Esophagus squamous epithelium (tissue), 5 donors: ENCODE data around the gene FOSB. TPM values are rescaled to one million over a fixed set of nuclear protein-coding genes. Genes with fewer than 3 reads are reported as not detected.

ENCODE experiments used
- DNase-seq: peaks from one replicate; lab custom pipeline; 2025; lab: John Stamatoyannopoulos, UW
- H3K27ac ChIP-seq, 4 donors: fragments of 200-600 bp; sonication (generic); one replicate each; pipeline ENCODE4 v1.5.1; 2016 to 2019; ENCODE audit warnings: mild to moderate bottlenecking in 1 of 4
- H3K27me3 ChIP-seq, 4 donors: fragments of 200-600 bp; sonication (generic); 1 replicate in 3 of 4; 2 replicates in 1 of 4; pipeline versions ENCODE4 v1.5.1 to v1.6.0; 2017 to 2021; ENCODE audit warnings: antibody characterized with exemption in 1 of 4
- H3K36me3 ChIP-seq, 3 donors: fragments of 200-600 bp; sonication (generic); one replicate each; pipeline ENCODE4 v1.5.1; 2016 to 2019
- H3K4me1 ChIP-seq, 3 donors: fragments of 200-600 bp; sonication (generic); one replicate each; pipeline ENCODE4 v1.5.1; 2017 to 2019
- H3K4me3 ChIP-seq, 4 donors: fragments of 200-600 bp; sonication (generic); 1 replicate in 3 of 4; 2 replicates in 1 of 4; pipeline ENCODE4 v1.5.1; 2016 to 2019; ENCODE audit warnings: mild to moderate bottlenecking in 2 of 4, moderate library complexity in 1 of 4
- H3K9me3 ChIP-seq, 3 donors: fragments of 200-600 bp; sonication (generic); one replicate each; pipeline ENCODE4 v1.5.1; 2016 to 2019
- CTCF ChIP-seq, 6 experiments: fragments of 450-650 bp in 4 of 6; fragments of 200-600 bp in 2 of 6; sonication (generic) in 2 of 6; IDR thresholded peaks; one replicate each; pipeline ENCODE4 v1.5.1; 2016 to 2019; ENCODE audit warnings: antibody characterized with exemption in 6 of 6, mild to moderate bottlenecking in 4 of 6, moderate library complexity in 4 of 6
- POLR2A ChIP-seq, 4 donors: fragments of 450-650 bp; IDR thresholded peaks; one replicate each; pipeline ENCODE4 v1.6.1; 2017; ENCODE audit warnings: antibody characterized with exemption in 4 of 4, mild to moderate bottlenecking in 4 of 4, moderate library complexity in 3 of 4
- WGBS, 2 donors: methylation state at CpG; one replicate each; pipeline ENCODE4 v1.1.5; 2018; 5-methylcytosine and 5-hydroxymethylcytosine counted together
- intact Hi-C: fragments of 100-400 bp; cut with DNase I; formaldehyde crosslinking; loops from one replicate; pipeline ENCODE4 v1.15.0; 2022
- total RNA-seq, 4 donors: library from RNA; depleted of rRNA; stranded (reverse); fragments of >200 nt; gene quantifications; one replicate each; pipeline ENCODE4 v1.1.0, GENCODE V29; 2016
- donor health status: DM: yes; HTN: yes; CAD: no.

Gene FOSB
- total RNA-seq, 4 donors from 2014 or later = 1.7 to 4.6 (median 2.5) TPM

GRCh38 chr19:45469945-45470761 lies 2.4 kb downstream of the FOSB start:
- DNase-seq = no peak
- Histone ChIP-seq H3K9me3 (no peaks in the 10 kb centered on the region), H3K36me3 (no peaks in the 10 kb centered on the region), H3K4me3 (peak overlapping the region; percentile 61 to 84 (median 78)), H3K27me3 (peaks cover 0 to 7% (median 0%) of the 10 kb centered on the region in 4 donors), H3K27ac (peak overlapping the region; percentile 98 to 99 (median 98)), H3K4me1 (peaks cover 23 to 41% (median 23%) of the 10 kb centered on the region in 3 donors)
- intact Hi-C loops = no loop called here
- no peak for TF ChIP-seq CTCF (IDR thresholded peaks at IDR 0.05)
- no peak for TF ChIP-seq POLR2A (IDR thresholded peaks at IDR 0.05)
- WGBS, 2 donors = 8 to 22% methylated on average over 11 to 31 of the region's 33 CpGs

- DNase-seq = no peak
- Histone ChIP-seq H3K4me3 (peak overlapping the region in 1 of 4 donors; percentile 84), H3K27ac (peak overlapping the region; percentile 98 to 99 (median 98)), H3K4me1 (peaks cover 23 to 41% (median 23%) of the 10 kb centered on the region in 3 donors), H3K9me3 (no peaks in the 10 kb centered on the region), H3K27me3 (peaks cover 0 to 6% (median 0%) of the 10 kb centered on the region in 4 donors), H3K36me3 (no peaks in the 10 kb centered on the region)
- TF ChIP-seq POLR2A (IDR thresholded peaks at IDR 0.05) = no peak
- no peak for TF ChIP-seq CTCF (IDR thresholded peaks at IDR 0.05)
- 88% methylated on average over 10 of the region's 15 CpGs; no CpG with 5 or more reads in 1 of the 2 donors for WGBS, 2 donors
- intact Hi-C loops = no loop called here
Measured at GRCh38 chr19:45470762-45471081, 2.9 kb downstream of the FOSB start.

- no peak for DNase-seq
- Histone ChIP-seq H3K27me3 (no peaks in the 10 kb centered on the region), H3K27ac (no peak overlapping the region), H3K9me3 (no peaks in the 10 kb centered on the region), H3K36me3 (no peaks in the 10 kb centered on the region), H3K4me3 (no peak overlapping the region), H3K4me1 (peaks cover 23 to 41% (median 23%) of the 10 kb centered on the region in 3 donors)
- intact Hi-C loops = no loop called here
- TF ChIP-seq CTCF (IDR thresholded peaks at IDR 0.05) (no peak), POLR2A (IDR thresholded peaks at IDR 0.05) (no peak)
- WGBS, 2 donors = 76 to 94% methylated on average over 5 to 13 of the region's 16 CpGs
Measured at GRCh38 chr19:45471111-45471930, 3.5 kb downstream of the FOSB start.

- Histone ChIP-seq H3K9me3 (no peaks in the 10 kb centered on the region), H3K4me3 (no peak overlapping the region), H3K36me3 (no peaks in the 10 kb centered on the region), H3K27me3 (no peaks in the 10 kb centered on the region), H3K27ac (no peak overlapping the region), H3K4me1 (peaks cover 21 to 38% (median 23%) of the 10 kb centered on the region in 3 donors)
- WGBS, 2 donors = 63 to 65% methylated on average over 7 of the region's 7 CpGs
- TF ChIP-seq POLR2A (IDR thresholded peaks at IDR 0.05) = no peak
- no peak for TF ChIP-seq CTCF (IDR thresholded peaks at IDR 0.05)
- no peak for DNase-seq
- intact Hi-C loops = no loop called here
Measured at GRCh38 chr19:45471931-45472562, 4.3 kb downstream of the FOSB start.
